Measurements from ENCODE around the gene RFX3. TPM values are rescaled to one million over a fixed set of nuclear protein-coding genes. Genes with fewer than 3 reads are reported as not detected.

RFX3 gene
- total RNA-seq, 2 experiments from 2014 or later, result 11.8 to 12.5 TPM

- Mint-ChIP-seq H3K9me3 (no peaks in the 10 kb centered on the region), H3K27ac (no peak overlapping the region), H3K27me3 (peaks cover 42% of the 10 kb centered on the region), H3K36me3 (ENCODE audit: low read depth) (no peaks in the 10 kb centered on the region), H3K4me3 (no peak overlapping the region), H3K4me1 (peaks cover 3% of the 10 kb centered on the region)
- ChIA-PET POLR2A (no interaction called here), CTCF (no interaction called here)
- no peak for DNase-seq
Observed at GRCh38 chr9:3177936-3178335, 347.9 kb downstream of the RFX3 start.

- H3K9me3 Mint-ChIP-seq, result no peaks in the 10 kb centered on the region
- H3K27me3 Mint-ChIP-seq, result peaks cover 37% of the 10 kb centered on the region
- H3K4me1 Mint-ChIP-seq, result peaks cover 3% of the 10 kb centered on the region
- DNase-seq, result no peak
- CTCF ChIA-PET, result no interaction called here
- no peak overlapping the region for H3K27ac Mint-ChIP-seq
- no peak overlapping the region for H3K4me3 Mint-ChIP-seq
- no peaks in the 10 kb centered on the region for H3K36me3 Mint-ChIP-seq (ENCODE audit: low read depth)
- POLR2A ChIA-PET, result no interaction called here
Observed at GRCh38 chr9:3177146-3177761, 348.5 kb downstream of the RFX3 start.

- H3K27ac Mint-ChIP-seq, result no peak overlapping the region
- H3K36me3 Mint-ChIP-seq (ENCODE audit: low read depth), result no peaks in the 10 kb centered on the region
- no peak overlapping the region for H3K4me3 Mint-ChIP-seq
- no peaks in the 10 kb centered on the region for H3K4me1 Mint-ChIP-seq
- no peak for DNase-seq
- ChIA-PET POLR2A (no interaction called here), CTCF (no interaction called here)
- H3K27me3 Mint-ChIP-seq, result peaks cover 19% of the 10 kb centered on the region
- H3K9me3 Mint-ChIP-seq, result no peaks in the 10 kb centered on the region
Observed at GRCh38 chr9:3173374-3173773, 352.4 kb downstream of the RFX3 start.

- Mint-ChIP-seq H3K4me1 (no peaks in the 10 kb centered on the region), H3K27me3 (peaks cover 26% of the 10 kb centered on the region), H3K36me3 (ENCODE audit: low read depth) (no peaks in the 10 kb centered on the region), H3K27ac (no peak overlapping the region), H3K4me3 (no peak overlapping the region), H3K9me3 (no peaks in the 10 kb centered on the region)
- DNase-seq, result no peak
- ChIA-PET POLR2A (no interaction called here), CTCF (no interaction called here)
Observed at GRCh38 chr9:3170819-3171218, 355.0 kb downstream of the RFX3 start.

Data from activated CD4-positive, alpha-beta T cell treated with anti-CD3 and anti-CD28 coated beads, Interleukin-2, amount 10 ng/mL, durations not matched to agents 7 days and 5 days (primary cell).